ENCODE results near the gene GALNT10. TPM values are rescaled to one million over a fixed set of nuclear protein-coding genes. Genes with fewer than 3 reads are reported as not detected.
A peak's percentile ranks its signal among the peaks of the same experiment; 100 is the strongest.

GALNT10 gene
- total RNA-seq, 1 donor from 2014 or later: 29.0 TPM

GRCh38 chr5:154465169-154465568 is 274.6 kb downstream of the GALNT10 start:
- intact Hi-C loops (cut with DNase I): loop anchor here (5.0 kb wide), 1 partner anchor 147 kb away; no protein-coding TSS in a partner anchor
- ATAC-seq (no peak), DNase-seq (ENCODE audit: low spot score) (no peak)

GRCh38 chr5:154466147-154466546 is 275.6 kb downstream of the GALNT10 start:
- intact Hi-C loops (cut with DNase I): loop anchor here (5.0 kb wide), 1 partner anchor 146 kb away; no protein-coding TSS in a partner anchor
- DNase-seq (ENCODE audit: low spot score): no peak
- ATAC-seq: no peak

DNA sequence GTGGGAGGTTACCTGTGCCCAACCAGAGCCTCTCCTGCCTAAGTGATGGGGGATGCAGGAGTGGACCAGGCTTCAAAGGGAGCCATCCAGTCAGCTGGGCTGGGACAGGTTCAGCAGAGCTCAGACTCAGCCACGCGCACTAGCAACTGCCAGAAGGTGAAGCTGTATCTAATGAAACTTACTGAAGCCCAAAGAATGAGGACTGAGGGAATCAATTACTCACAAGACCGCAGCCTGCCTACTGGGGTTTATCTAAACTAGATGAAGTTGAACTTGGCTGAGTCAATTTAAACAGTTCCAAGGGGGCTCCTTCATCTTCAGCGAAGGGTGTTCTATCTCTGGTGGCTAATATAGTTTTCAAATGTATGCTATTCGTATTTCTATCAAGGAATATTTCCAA is 276.1 kb downstream of the GALNT10 start:
- DNase-seq (ENCODE audit: low spot score): no peak
- ATAC-seq: no peak
- intact Hi-C loops (cut with DNase I): loop anchor here (5.0 kb wide), 1 partner anchor 146 kb away; no protein-coding TSS in a partner anchor

DNA sequence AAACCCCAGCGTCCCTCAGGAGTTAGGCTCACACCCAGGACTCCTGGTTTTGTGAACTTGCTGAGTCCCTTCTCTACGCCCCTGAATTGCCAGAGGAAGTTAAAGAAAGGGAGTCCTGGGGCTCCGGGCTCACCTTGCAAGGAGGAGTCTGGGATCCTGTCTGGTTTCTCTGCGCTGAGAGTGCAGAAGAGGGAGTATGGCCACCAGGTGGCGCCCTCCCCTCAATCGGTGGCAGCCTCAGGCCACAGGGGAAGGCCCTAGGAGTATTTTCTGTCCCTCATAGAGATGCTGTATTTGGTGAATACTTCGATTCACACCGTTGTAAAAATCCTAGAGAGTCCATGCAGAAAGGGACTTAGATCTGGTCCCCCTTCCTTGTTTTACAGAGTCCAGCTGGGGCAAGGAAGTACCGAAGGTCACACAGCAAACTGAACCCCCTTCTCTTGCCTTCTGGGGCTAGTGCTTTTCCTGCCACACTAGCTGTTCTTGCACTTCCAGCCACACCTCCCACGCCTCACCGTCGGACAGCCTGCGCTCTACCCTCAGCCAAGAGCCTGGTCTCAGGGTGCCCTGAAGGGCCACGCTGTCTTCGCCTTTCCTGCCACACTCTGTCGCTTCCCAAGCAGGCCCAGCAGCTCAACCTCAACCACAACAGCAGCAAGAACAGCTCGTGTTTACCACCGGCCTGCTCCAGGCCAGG is 277.3 kb downstream of the GALNT10 start:
- ATAC-seq (peak; percentile 91), DNase-seq (ENCODE audit: low spot score) (peak; percentile 89)
- intact Hi-C loops (cut with DNase I): loop anchor here (5.0 kb wide), 1 partner anchor 144 kb away; no protein-coding TSS in a partner anchor

- DNase-seq (ENCODE audit: low spot score) (no peak), ATAC-seq (no peak)
- intact Hi-C loops (cut with DNase I): no loop called here
Measured at GRCh38 chr5:154470137-154470536, 279.6 kb downstream of the GALNT10 start.

Small RNA genes within 50 kb of the gene (microRNA-seq; reads per million reads assigned to microRNA genes)
- gene MIR1294: 8.0 reads per million, percentile 20 among the genes with 10 or more reads in this experiment

Other genes starting within 250 kb of the GALNT10 start
- 46.5 TPM for gene FAM114A2, start 151.8 kb upstream of the GALNT10 start, total RNA-seq
- gene MFAP3, start 151.8 kb upstream of the GALNT10 start, total RNA-seq: 41.3 TPM